Measurements from ENCODE around the gene FOSL1.

Gene FOSL1

GRCh38 chr11:65884716-65885092 is 15.5 kb downstream of the FOSL1 start:
- no peaks in the 10 kb centered on the region for H3K36me3 ChIP-seq (ENCODE audit: low read length)
- H3F3A ChIP-seq (ENCODE audit: insufficient read depth): peaks cover 19% of the 10 kb centered on the region
- H3K9me3 ChIP-seq (ENCODE audit: insufficient read depth, low read length): no peaks in the 10 kb centered on the region
- no peak overlapping the region for H3K27ac ChIP-seq (ENCODE audit: low read depth, low read length)
- H3K79me2 ChIP-seq (ENCODE audit: insufficient read depth, low read length): 0 out of 2 replicates have a peak, but pooled peaks cover 6% of the 10 kb centered on the region
- H3K9me2 ChIP-seq (replicated peaks; ENCODE audit: insufficient read depth, low read length): no peaks in the 10 kb centered on the region
- H3K4me3 ChIP-seq (ENCODE audit: insufficient read depth, low read length, poor library complexity, severe bottlenecking): no peak overlapping the region
- H3K9ac ChIP-seq (ENCODE audit: low read length): no peak overlapping the region; the same call in 1 of the 2 replicates
- H3K27me3 ChIP-seq (ENCODE audit: low read length): no peaks in the 10 kb centered on the region
- no peak overlapping the region for H2AFZ ChIP-seq (ENCODE audit: low read depth, low read length, severe bottlenecking)
- peak overlapping the region; percentile 9 for H3K4me2 ChIP-seq (ENCODE audit: low read depth, low read length, poor library complexity, severe bottlenecking)
- no peak for TF ChIP-seq EZH2phosphoT487 (conservative IDR thresholded peaks at IDR 0.05; ENCODE audit: low read length)
- TF ChIP-seq, protein P1, sequence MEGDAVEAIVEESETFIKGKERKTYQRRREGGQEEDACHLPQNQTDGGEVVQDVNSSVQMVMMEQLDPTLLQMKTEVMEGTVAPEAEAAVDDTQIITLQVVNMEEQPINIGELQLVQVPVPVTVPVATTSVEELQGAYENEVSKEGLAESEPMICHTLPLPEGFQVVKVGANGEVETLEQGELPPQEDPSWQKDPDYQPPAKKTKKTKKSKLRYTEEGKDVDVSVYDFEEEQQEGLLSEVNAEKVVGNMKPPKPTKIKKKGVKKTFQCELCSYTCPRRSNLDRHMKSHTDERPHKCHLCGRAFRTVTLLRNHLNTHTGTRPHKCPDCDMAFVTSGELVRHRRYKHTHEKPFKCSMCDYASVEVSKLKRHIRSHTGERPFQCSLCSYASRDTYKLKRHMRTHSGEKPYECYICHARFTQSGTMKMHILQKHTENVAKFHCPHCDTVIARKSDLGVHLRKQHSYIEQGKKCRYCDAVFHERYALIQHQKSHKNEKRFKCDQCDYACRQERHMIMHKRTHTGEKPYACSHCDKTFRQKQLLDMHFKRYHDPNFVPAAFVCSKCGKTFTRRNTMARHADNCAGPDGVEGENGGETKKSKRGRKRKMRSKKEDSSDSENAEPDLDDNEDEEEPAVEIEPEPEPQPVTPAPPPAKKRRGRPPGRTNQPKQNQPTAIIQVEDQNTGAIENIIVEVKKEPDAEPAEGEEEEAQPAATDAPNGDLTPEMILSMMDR (IDR thresholded peaks at IDR 0.05; ENCODE audit: insufficient read depth, low read length, poor library complexity, severe bottlenecking): peak; percentile 99
- no peaks in the 10 kb centered on the region for H4K20me1 ChIP-seq (ENCODE audit: low read depth, low read length)

DNA sequence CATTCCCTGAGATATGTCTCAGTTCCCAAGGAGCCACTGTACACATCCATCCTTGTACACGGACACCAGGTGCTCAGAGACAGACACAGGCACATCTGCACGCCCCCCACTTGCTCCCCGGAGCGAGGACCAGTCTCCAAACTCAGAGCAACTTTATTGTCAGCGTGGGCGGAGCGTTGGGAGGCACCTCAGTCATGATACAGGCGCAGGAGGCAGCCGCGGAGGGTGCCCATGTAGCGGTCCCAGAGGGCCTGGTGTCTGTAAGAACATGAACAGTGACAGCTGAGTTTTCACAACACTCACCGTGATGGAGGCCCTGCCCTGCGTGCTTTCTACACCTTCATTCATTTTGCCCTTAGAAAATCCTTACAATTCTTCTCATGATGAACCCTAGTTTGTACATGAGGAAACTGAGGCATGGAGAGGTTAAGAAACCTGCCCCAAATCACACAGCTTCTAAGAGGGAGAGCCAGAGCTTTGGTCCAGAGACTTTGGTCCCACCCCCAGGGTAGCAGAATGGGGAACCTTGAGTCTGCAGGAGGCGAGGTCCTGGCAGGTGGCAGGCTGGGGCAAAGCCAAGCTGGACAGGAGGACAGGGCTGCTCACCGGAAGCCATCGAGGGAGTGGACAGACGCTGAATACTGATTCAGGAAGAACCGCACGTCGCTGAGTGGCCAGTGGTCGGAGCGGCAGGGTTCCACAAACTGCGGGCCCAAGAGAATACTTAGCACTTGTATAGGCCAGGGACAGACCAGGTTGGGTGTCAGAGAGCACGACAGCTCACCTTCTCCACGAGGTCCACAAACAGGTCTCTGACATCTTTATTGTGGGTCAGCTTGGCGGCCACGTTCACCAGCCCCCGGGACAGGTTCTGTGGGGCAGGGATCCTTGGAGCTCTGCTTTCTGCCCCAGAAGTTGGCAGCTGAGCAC is 16.1 kb downstream of the FOSL1 start:
- Histone ChIP-seq H3K36me3 (ENCODE audit: low read length) (no peaks in the 10 kb centered on the region), H3K9ac (ENCODE audit: low read length) (no peak overlapping the region), H4K20me1 (ENCODE audit: low read depth, low read length) (no peaks in the 10 kb centered on the region), H3K4me2 (ENCODE audit: low read depth, low read length, poor library complexity, severe bottlenecking) (no peak overlapping the region), H3K27me3 (ENCODE audit: low read length) (no peaks in the 10 kb centered on the region), H3K27ac (ENCODE audit: low read depth, low read length) (no peak overlapping the region), H3K79me2 (ENCODE audit: insufficient read depth, low read length) (0 out of 2 replicates have a peak, but pooled peaks cover 6% of the 10 kb centered on the region), H3F3A (ENCODE audit: insufficient read depth) (peaks cover 12% of the 10 kb centered on the region), H3K4me3 (ENCODE audit: insufficient read depth, low read length, poor library complexity, severe bottlenecking) (no peak overlapping the region), H2AFZ (ENCODE audit: low read depth, low read length, severe bottlenecking) (no peak overlapping the region), H3K9me2 (replicated peaks; ENCODE audit: insufficient read depth, low read length) (no peaks in the 10 kb centered on the region), H3K9me3 (ENCODE audit: insufficient read depth, low read length) (no peaks in the 10 kb centered on the region)
- no peak for TF ChIP-seq EZH2phosphoT487 (conservative IDR thresholded peaks at IDR 0.05; ENCODE audit: low read length)
- TF ChIP-seq, protein P1 (IDR thresholded peaks at IDR 0.05; ENCODE audit: insufficient read depth, low read length, poor library complexity, severe bottlenecking): no peak

- H3K9ac ChIP-seq (ENCODE audit: low read length): no peak overlapping the region
- no peaks in the 10 kb centered on the region for H3K9me2 ChIP-seq (replicated peaks; ENCODE audit: insufficient read depth, low read length)
- no peaks in the 10 kb centered on the region for H3K9me3 ChIP-seq (ENCODE audit: insufficient read depth, low read length)
- 0 out of 2 replicates have a peak, but pooled peaks cover 7% of the 10 kb centered on the region for H3F3A ChIP-seq (ENCODE audit: insufficient read depth)
- no peaks in the 10 kb centered on the region for H3K36me3 ChIP-seq (ENCODE audit: low read length)
- no peak overlapping the region for H3K27ac ChIP-seq (ENCODE audit: low read depth, low read length)
- H2AFZ ChIP-seq (ENCODE audit: low read depth, low read length, severe bottlenecking): no peak overlapping the region
- H4K20me1 ChIP-seq (ENCODE audit: low read depth, low read length): no peaks in the 10 kb centered on the region
- 0 out of 2 replicates have a peak, but pooled peaks cover 6% of the 10 kb centered on the region for H3K79me2 ChIP-seq (ENCODE audit: insufficient read depth, low read length)
- no peak overlapping the region for H3K4me2 ChIP-seq (ENCODE audit: low read depth, low read length, poor library complexity, severe bottlenecking)
- no peaks in the 10 kb centered on the region for H3K27me3 ChIP-seq (ENCODE audit: low read length)
- TF ChIP-seq, protein P1 (IDR thresholded peaks at IDR 0.05; ENCODE audit: insufficient read depth, low read length, poor library complexity, severe bottlenecking): no peak
- no peak for TF ChIP-seq EZH2phosphoT487 (conservative IDR thresholded peaks at IDR 0.05; ENCODE audit: low read length)
- H3K4me3 ChIP-seq (ENCODE audit: insufficient read depth, low read length, poor library complexity, severe bottlenecking): no peak overlapping the region
Observed at GRCh38 chr11:65883058-65883761, 17.0 kb downstream of the FOSL1 start.
